RKO (cell line): ENCODE measurements around the gene GSTM2.
"Not testable (repeated sequence)": the region's sequence is repeated elsewhere in the genome, so short reads cannot be mapped to it uniquely, and the experiment has no call there.

Experiments used
- DNase-seq: peaks from one replicate; pipeline ENCODE4 v3.0.0-alpha.2; 2016; ENCODE audit warnings: low spot score

Gene GSTM2

GRCh38 chr1:109677459-109677858 lies 9.6 kb downstream of the GSTM2 start:
- DNase-seq: no peak

GRCh38 chr1:109678637-109679036 lies 10.8 kb downstream of the GSTM2 start:
- not testable (repeated sequence) for DNase-seq

GRCh38 chr1:109684777-109685176 lies 16.9 kb downstream of the GSTM2 start:
- not testable (repeated sequence) for DNase-seq

GRCh38 chr1:109685399-109685798 lies 17.5 kb downstream of the GSTM2 start:
- not testable (repeated sequence) for DNase-seq

- DNase-seq: not testable (repeated sequence)
These were observed 18.0 kb downstream of the GSTM2 start for GRCh38 chr1:109685890-109686289.

GRCh38 chr1:109687109-109687508 lies 19.3 kb downstream of the GSTM2 start:
- DNase-seq: not testable (repeated sequence)

GRCh38 chr1:109687641-109688499 lies 20.0 kb downstream of the GSTM2 start, which contains the start of gene GSTM1:
Gene GSTM1, plus strand, starts transcription at chr1:109687817. Its CDS starts 57 bp downstream, at chr1:109687874.
- peak; percentile 78 for DNase-seq

GRCh38 chr1:109689844-109690405 lies 22.1 kb downstream of the GSTM2 start:
- no peak for DNase-seq

GRCh38 chr1:109691759-109692158 lies 23.9 kb downstream of the GSTM2 start:
- no peak for DNase-seq

- DNase-seq: not testable (repeated sequence)
These were observed 26.5 kb downstream of the GSTM2 start for GRCh38 chr1:109694400-109694799.

GRCh38 chr1:109695138-109695537 lies 27.3 kb downstream of the GSTM2 start:
- not testable (repeated sequence) for DNase-seq

GRCh38 chr1:109697066-109697465 lies 29.2 kb downstream of the GSTM2 start:
- DNase-seq: no peak

- DNase-seq: not testable (repeated sequence)
These were observed 30.0 kb downstream of the GSTM2 start for GRCh38 chr1:109697861-109698260.

- DNase-seq: not testable (repeated sequence)
These were observed 35.1 kb downstream of the GSTM2 start for GRCh38 chr1:109702940-109703339.

GRCh38 chr1:109704173-109704572 lies 36.3 kb downstream of the GSTM2 start:
- DNase-seq: no peak

- DNase-seq: no peak
These were observed 37.6 kb downstream of the GSTM2 start for GRCh38 chr1:109705411-109705810.

GRCh38 chr1:109708949-109709348 lies 41.1 kb downstream of the GSTM2 start:
- not testable (repeated sequence) for DNase-seq

GRCh38 chr1:109709822-109710221 lies 42.0 kb downstream of the GSTM2 start:
- DNase-seq: not testable (repeated sequence)

GRCh38 chr1:109711593-109712320 lies 43.9 kb downstream of the GSTM2 start, which contains the start of gene GSTM5:
Gene GSTM5, plus strand, starts transcription at chr1:109712251. Its CDS starts 62 bp downstream, at chr1:109712313.
- DNase-seq: not testable (repeated sequence)

GRCh38 chr1:109712321-109712864 lies 44.5 kb downstream of the GSTM2 start:
- DNase-seq: no peak

- no peak for DNase-seq
These were observed 45.8 kb downstream of the GSTM2 start for GRCh38 chr1:109713636-109714035.
